ENCODE measurements around the gene ESX1.

DNA sequence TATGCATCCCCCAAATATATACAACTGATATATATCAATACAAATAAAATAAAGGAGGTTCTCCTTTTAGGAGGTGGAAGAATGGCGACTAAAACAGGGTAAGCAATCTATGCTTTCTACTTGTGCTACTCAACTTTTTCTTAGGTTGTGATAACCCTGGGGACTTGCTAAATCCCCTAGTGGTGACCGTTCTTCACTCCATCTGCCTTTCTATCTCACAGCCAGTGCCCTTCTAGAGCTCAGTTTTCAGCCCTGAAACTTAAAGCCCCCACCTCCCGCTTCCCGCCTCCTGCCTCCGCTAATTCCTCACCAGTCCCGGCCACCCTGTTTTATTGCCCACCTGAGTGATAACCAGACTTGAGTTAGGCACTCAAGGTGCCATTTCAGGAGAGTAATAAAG is 15.5 kb upstream of the ESX1 start:
- TF ChIP-seq, protein P1, sequence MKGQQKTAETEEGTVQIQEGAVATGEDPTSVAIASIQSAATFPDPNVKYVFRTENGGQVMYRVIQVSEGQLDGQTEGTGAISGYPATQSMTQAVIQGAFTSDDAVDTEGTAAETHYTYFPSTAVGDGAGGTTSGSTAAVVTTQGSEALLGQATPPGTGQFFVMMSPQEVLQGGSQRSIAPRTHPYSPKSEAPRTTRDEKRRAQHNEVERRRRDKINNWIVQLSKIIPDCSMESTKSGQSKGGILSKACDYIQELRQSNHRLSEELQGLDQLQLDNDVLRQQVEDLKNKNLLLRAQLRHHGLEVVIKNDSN (IDR thresholded peaks at IDR 0.05; ENCODE audit: borderline replicate concordance, low read depth), result no peak
- TF ChIP-seq, protein P2, sequence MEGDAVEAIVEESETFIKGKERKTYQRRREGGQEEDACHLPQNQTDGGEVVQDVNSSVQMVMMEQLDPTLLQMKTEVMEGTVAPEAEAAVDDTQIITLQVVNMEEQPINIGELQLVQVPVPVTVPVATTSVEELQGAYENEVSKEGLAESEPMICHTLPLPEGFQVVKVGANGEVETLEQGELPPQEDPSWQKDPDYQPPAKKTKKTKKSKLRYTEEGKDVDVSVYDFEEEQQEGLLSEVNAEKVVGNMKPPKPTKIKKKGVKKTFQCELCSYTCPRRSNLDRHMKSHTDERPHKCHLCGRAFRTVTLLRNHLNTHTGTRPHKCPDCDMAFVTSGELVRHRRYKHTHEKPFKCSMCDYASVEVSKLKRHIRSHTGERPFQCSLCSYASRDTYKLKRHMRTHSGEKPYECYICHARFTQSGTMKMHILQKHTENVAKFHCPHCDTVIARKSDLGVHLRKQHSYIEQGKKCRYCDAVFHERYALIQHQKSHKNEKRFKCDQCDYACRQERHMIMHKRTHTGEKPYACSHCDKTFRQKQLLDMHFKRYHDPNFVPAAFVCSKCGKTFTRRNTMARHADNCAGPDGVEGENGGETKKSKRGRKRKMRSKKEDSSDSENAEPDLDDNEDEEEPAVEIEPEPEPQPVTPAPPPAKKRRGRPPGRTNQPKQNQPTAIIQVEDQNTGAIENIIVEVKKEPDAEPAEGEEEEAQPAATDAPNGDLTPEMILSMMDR (IDR thresholded peaks at IDR 0.05), result no peak
- TF ChIP-seq FOXM1 (IDR thresholded peaks at IDR 0.05; ENCODE audit: low read depth) (no peak), RFX5 (IDR thresholded peaks at IDR 0.05; ENCODE audit: low read length) (no peak), SMC3 (IDR thresholded peaks at IDR 0.05; ENCODE audit: low read depth, low read length) (no peak), POLR2AphosphoS5 (IDR thresholded peaks at IDR 0.05; ENCODE audit: low read depth, low read length) (no peak), JUND (IDR thresholded peaks at IDR 0.05) (no peak), TEAD4 (IDR thresholded peaks at IDR 0.05; ENCODE audit: borderline replicate concordance, insufficient read depth) (no peak)

Data from SK-N-SH (cell line).